RWPE1 (cell line): ENCODE results near the gene SERPINF2.
A peak's percentile ranks its signal among the peaks of the same experiment; 100 is the strongest.

ENCODE experiments used
- CTCF ChIA-PET: fragments of 350-600 bp; sonication (Branson Sonifier 250); formaldehyde crosslinking; extraction: SDS; loops from one replicate; lab custom pipeline; 2021; lab: Yijun Ruan, JAX
- POLR2A ChIA-PET: fragments of 400-600 bp; formaldehyde crosslinking; extraction: SDS; loops from one replicate; lab custom pipeline; 2020; ENCODE audit warnings: antibody characterized with exemption; ENCODE audit not compliant: low non-redundant PET; lab: Yijun Ruan, JAX
- DNase-seq: peaks from one replicate; pipeline ENCODE4 v3.0.0; 2012; ENCODE audit warnings: low spot score
- H3K27ac ChIP-seq: fragments of 450-650 bp; 2 replicates; pipeline ENCODE4 v1.5.1; 2017
- CTCF ChIP-seq: fragments of 450-650 bp; conservative IDR thresholded peaks from 2 replicates; pipeline ENCODE4 v1.5.1; 2017; ENCODE audit warnings: low read depth, mild to moderate bottlenecking

Gene SERPINF2

GRCh38 chr17:1786708-1787107 lies 44.0 kb downstream of the SERPINF2 start:
- CTCF ChIA-PET, result interaction anchor here (0.6 kb wide), 1 partner anchor 43 kb away, joined by 5 read pairs; no protein-coding TSS in a partner anchor
- no peak for DNase-seq
- POLR2A ChIA-PET, result no interaction called here
- peak overlapping the region; percentile 99 for H3K27ac ChIP-seq
- no peak for TF ChIP-seq CTCF

- ChIA-PET POLR2A (no interaction called here), CTCF (interaction anchor here (0.6 kb wide), 1 partner anchor 44 kb away, joined by 5 read pairs; no protein-coding TSS in a partner anchor)
- peak overlapping the region; percentile 99 for H3K27ac ChIP-seq
- no peak for TF ChIP-seq CTCF
- peak; percentile 94 for DNase-seq
Measured at GRCh38 chr17:1787301-1787902, 44.7 kb downstream of the SERPINF2 start.

- no peak for DNase-seq
- no peak for TF ChIP-seq CTCF
- H3K27ac ChIP-seq, result no peak overlapping the region
- CTCF ChIA-PET, result interaction anchor here (0.6 kb wide), 1 partner anchor 16 kb away, joined by 3 read pairs; no protein-coding TSS in a partner anchor
- POLR2A ChIA-PET, result no interaction called here
Measured at GRCh38 chr17:1789936-1790335, 47.3 kb downstream of the SERPINF2 start.

- no peak for TF ChIP-seq CTCF
- ChIA-PET CTCF (interaction anchor here (0.6 to 1.4 kb wide), 4 partner anchors 26 to 376 kb away, joined by 4 to 7 read pairs (median 6); no protein-coding TSS in a partner anchor), POLR2A (no interaction called here)
- peak overlapping the region; percentile 79 for H3K27ac ChIP-seq
- no peak for DNase-seq
Measured at GRCh38 chr17:1792495-1793446, 50.1 kb downstream of the SERPINF2 start.

- POLR2A ChIA-PET, result no interaction called here
- peak; percentile 38 for DNase-seq
- CTCF ChIA-PET, result interaction anchor here (0.6 to 1.4 kb wide), 3 partner anchors 72 to 375 kb away, joined by 4 to 7 read pairs (median 7); no protein-coding TSS in a partner anchor
- H3K27ac ChIP-seq, result peak overlapping the region; percentile 79
- TF ChIP-seq CTCF, result no peak
Measured at GRCh38 chr17:1793447-1793806, 50.8 kb downstream of the SERPINF2 start.

GRCh38 chr17:1796800-1797199 lies 54.1 kb downstream of the SERPINF2 start:
- no peak for DNase-seq
- CTCF ChIA-PET, result interaction anchor here (0.9 kb wide), 1 partner anchor 83 kb away, joined by 3 read pairs; no protein-coding TSS in a partner anchor
- peak overlapping the region; percentile 38 for H3K27ac ChIP-seq
- TF ChIP-seq CTCF, result no peak
- POLR2A ChIA-PET, result no interaction called here
